DMS 273 treated with DMSO at 0.1 percent for 48 hours (cell line): ENCODE results near the gene CES4A.

Source experiments
- DNase-seq: peaks from one replicate; lab custom pipeline; 2025; lab: John Stamatoyannopoulos, UW

The CES4A gene

GRCh38 chr16:67053767-67054334, 65.5 kb downstream of the CES4A start:
- DNase-seq = no peak

GRCh38 chr16:67054901-67055300, 66.5 kb downstream of the CES4A start:
- no peak for DNase-seq

GRCh38 chr16:67055712-67056487, 67.5 kb downstream of the CES4A start:
- no peak for DNase-seq
